Loucy (cell line): Measurements from ENCODE around the gene PAPPA2.

Experiments used
- EZH2phosphoT487 ChIP-seq: fragments of 200-600 bp; IDR thresholded peaks from 2 replicates; pipeline ENCODE4 v1.6.1; 2018; ENCODE audit warnings: antibody characterized with exemption, mild to moderate bottlenecking, moderate library complexity, borderline replicate concordance
- TF ChIP-seq, protein P1 (sequence below): fragments of 200-600 bp; sonication (generic); conservative IDR thresholded peaks from 2 replicates; pipeline ENCODE4 v1.5.1; 2014; ENCODE audit warnings: mild to moderate bottlenecking, antibody characterized with exemption, low read length

DNA sequence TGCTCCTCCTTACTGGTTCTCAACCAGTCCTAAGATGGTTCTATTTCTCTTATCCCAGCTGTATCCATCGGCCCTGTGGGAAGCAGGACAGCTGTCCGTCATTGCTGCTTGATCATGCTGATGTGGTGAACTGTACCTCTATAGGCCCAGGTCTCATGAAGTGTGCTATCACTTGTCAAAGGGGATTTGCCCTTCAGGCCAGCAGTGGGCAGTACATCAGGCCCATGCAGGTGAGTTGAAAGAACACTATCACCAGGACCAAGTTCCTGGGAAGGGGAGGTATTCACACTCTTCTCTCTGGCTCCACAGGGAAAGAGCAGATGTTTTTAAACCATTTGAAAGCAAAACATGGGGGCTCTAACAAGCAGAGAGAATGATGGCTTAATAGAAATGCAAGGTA is 302.6 kb downstream of the PAPPA2 start:
- TF ChIP-seq, protein P1, sequence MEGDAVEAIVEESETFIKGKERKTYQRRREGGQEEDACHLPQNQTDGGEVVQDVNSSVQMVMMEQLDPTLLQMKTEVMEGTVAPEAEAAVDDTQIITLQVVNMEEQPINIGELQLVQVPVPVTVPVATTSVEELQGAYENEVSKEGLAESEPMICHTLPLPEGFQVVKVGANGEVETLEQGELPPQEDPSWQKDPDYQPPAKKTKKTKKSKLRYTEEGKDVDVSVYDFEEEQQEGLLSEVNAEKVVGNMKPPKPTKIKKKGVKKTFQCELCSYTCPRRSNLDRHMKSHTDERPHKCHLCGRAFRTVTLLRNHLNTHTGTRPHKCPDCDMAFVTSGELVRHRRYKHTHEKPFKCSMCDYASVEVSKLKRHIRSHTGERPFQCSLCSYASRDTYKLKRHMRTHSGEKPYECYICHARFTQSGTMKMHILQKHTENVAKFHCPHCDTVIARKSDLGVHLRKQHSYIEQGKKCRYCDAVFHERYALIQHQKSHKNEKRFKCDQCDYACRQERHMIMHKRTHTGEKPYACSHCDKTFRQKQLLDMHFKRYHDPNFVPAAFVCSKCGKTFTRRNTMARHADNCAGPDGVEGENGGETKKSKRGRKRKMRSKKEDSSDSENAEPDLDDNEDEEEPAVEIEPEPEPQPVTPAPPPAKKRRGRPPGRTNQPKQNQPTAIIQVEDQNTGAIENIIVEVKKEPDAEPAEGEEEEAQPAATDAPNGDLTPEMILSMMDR: no peak
- TF ChIP-seq EZH2phosphoT487: no peak
